Measurements from ENCODE around the gene C19orf67.

C19orf67 gene

GRCh38 chr19:14085309-14085995 lies at the start of gene C19orf67:
Gene C19orf67, minus strand, starts transcription at chr19:14085783. Its CDS starts 156 bp downstream, at chr19:14085627.
- no peak for DNase-seq

GRCh38 chr19:14135355-14135754 lies 49.8 kb upstream of the C19orf67 start:
- DNase-seq = no peak

GRCh38 chr19:14127929-14128509 lies 42.4 kb upstream of the C19orf67 start:
- no peak for DNase-seq

GRCh38 chr19:14127176-14127575 lies 41.6 kb upstream of the C19orf67 start:
- DNase-seq = no peak

- DNase-seq = no peak
Measured at GRCh38 chr19:14122924-14123323, 37.3 kb upstream of the C19orf67 start.

GRCh38 chr19:14120497-14120780 lies 34.9 kb upstream of the C19orf67 start:
- DNase-seq = no peak

- peak; percentile 27 for DNase-seq
Measured at GRCh38 chr19:14119644-14120496, 34.3 kb upstream of the C19orf67 start.

- DNase-seq = no peak
Measured at GRCh38 chr19:14119146-14119545, 33.6 kb upstream of the C19orf67 start.

- DNase-seq = peak; percentile 74
Measured at GRCh38 chr19:14118165-14119051, 32.8 kb upstream of the C19orf67 start.

- DNase-seq = peak; percentile 100
Measured at GRCh38 chr19:14117668-14118164, 32.1 kb upstream of the C19orf67 start, which contains the start of gene PRKACA. Gene PRKACA, minus strand, starts transcription at chr19:14117762. Its CDS starts 215 bp downstream, at chr19:14117547.

GRCh38 chr19:14116918-14117578 lies 31.5 kb upstream of the C19orf67 start:
- DNase-seq = peak; percentile 42

GRCh38 chr19:14116525-14116917 lies 30.9 kb upstream of the C19orf67 start:
- DNase-seq = no peak

- no peak for DNase-seq
Measured at GRCh38 chr19:14115756-14116155, 30.2 kb upstream of the C19orf67 start.

GRCh38 chr19:14114854-14115253 lies 29.3 kb upstream of the C19orf67 start:
- DNase-seq = peak; percentile 25

- no peak for DNase-seq
Measured at GRCh38 chr19:14114439-14114838, 28.9 kb upstream of the C19orf67 start.

GRCh38 chr19:14113762-14114414 lies 28.3 kb upstream of the C19orf67 start:
- DNase-seq = peak; percentile 26

- no peak for DNase-seq
Measured at GRCh38 chr19:14112809-14113385, 27.3 kb upstream of the C19orf67 start.

- peak; percentile 24 for DNase-seq
Measured at GRCh38 chr19:14112051-14112808, 26.6 kb upstream of the C19orf67 start.

GRCh38 chr19:14111486-14111885 lies 25.9 kb upstream of the C19orf67 start:
- no peak for DNase-seq

GRCh38 chr19:14110650-14111049 lies 25.1 kb upstream of the C19orf67 start:
- DNase-seq = no peak

Data from NCI-H69 (cell line).